Neural cell (in vitro differentiated cells): ENCODE results near the gene PRPF4. TPM values are rescaled to one million over a fixed set of nuclear protein-coding genes. Genes with fewer than 3 reads are reported as not detected.

Experiments
- H2AFZ ChIP-seq: fragments of 200-600, 300-800 bp; sonication (generic), shearing (Covaris generic); 2 replicates; pipeline ENCODE4 v1.6.0; 2014; ENCODE audit warnings: low read depth, mild to moderate bottlenecking, antibody characterized with exemption, low read length, moderate library complexity
- H3F3A ChIP-seq: fragments of 200-600 bp; shearing (Covaris generic); 2 replicates; pipeline ENCODE4 v1.6.1; 2016; ENCODE audit warnings: mild to moderate bottlenecking, moderate library complexity, mixed read lengths, antibody characterized with exemption, low read length; ENCODE audit not compliant: insufficient read depth, poor library complexity, severe bottlenecking
- H3K27ac ChIP-seq: fragments of 200-600, 300-800 bp; sonication (generic), shearing (Covaris generic); 2 replicates; pipeline ENCODE4 v1.5.1; 2014; ENCODE audit warnings: mild to moderate bottlenecking, low read length, moderate library complexity
- H3K27me3 ChIP-seq: fragments of 300-800, 200-600 bp; sonication (generic), shearing (Covaris generic); 2 replicates; pipeline ENCODE4 v1.6.0; 2014; ENCODE audit warnings: mild to moderate bottlenecking, low read depth, low read length, moderate library complexity; ENCODE audit not compliant: insufficient read depth
- H3K36me3 ChIP-seq: fragments of 300-800, 200-600 bp; sonication (generic), shearing (Covaris generic); 2 replicates; pipeline ENCODE4 v1.5.1; 2014; ENCODE audit warnings: mild to moderate bottlenecking, antibody characterized with exemption, low read length, moderate library complexity; ENCODE audit not compliant: insufficient read depth
- H3K4me2 ChIP-seq: fragments of 300-800, 200-600 bp; sonication (generic), shearing (Covaris generic); 2 replicates; pipeline ENCODE4 v1.6.0; 2014; ENCODE audit warnings: mild to moderate bottlenecking, low read length
- H3K4me3 ChIP-seq: fragments of 300-800, 200-600 bp; sonication (generic), shearing (Covaris generic); 2 replicates; pipeline ENCODE4 v1.5.1; 2014; ENCODE audit warnings: mild to moderate bottlenecking, low read length, moderate library complexity
- H3K79me2 ChIP-seq: fragments of 200-600 bp; shearing (Covaris generic); replicated peaks from 2 replicates; pipeline ENCODE4 v1.6.0; 2014; ENCODE audit warnings: mild to moderate bottlenecking, low read length, moderate library complexity; ENCODE audit not compliant: insufficient read depth
- H3K9ac ChIP-seq: fragments of 300-800, 200-600 bp; sonication (generic), shearing (Covaris generic); 2 replicates; pipeline ENCODE4 v1.6.1; 2016; ENCODE audit warnings: mild to moderate bottlenecking, low read length, mixed read lengths
- H3K9me2 ChIP-seq: fragments of 200-600 bp; shearing (Covaris generic); 2 replicates; pipeline ENCODE4 v1.6.1; 2016; ENCODE audit warnings: mild to moderate bottlenecking, low read length, mixed read lengths; ENCODE audit not compliant: insufficient read depth
- H3K9me3 ChIP-seq: fragments of 200-600, 300-800 bp; sonication (generic), shearing (Covaris generic); 2 replicates; pipeline ENCODE4 v1.6.1; 2016; ENCODE audit warnings: mild to moderate bottlenecking, mixed run types, low read length, moderate library complexity, mixed read lengths
- H4K20me1 ChIP-seq: fragments of 200-600 bp; shearing (Covaris generic); 2 replicates; pipeline ENCODE4 v1.6.1; 2016; ENCODE audit warnings: mild to moderate bottlenecking, mixed run types; ENCODE audit not compliant: insufficient read depth
- CTCF ChIP-seq: fragments of 450-650 bp; IDR thresholded peaks from 2 replicates; pipeline ENCODE4 v1.5.1; 2014; ENCODE audit warnings: antibody characterized with exemption, mild to moderate bottlenecking, moderate library complexity; ENCODE audit not compliant: poor library complexity, severe bottlenecking
- EP300 ChIP-seq: fragments of 450-650 bp; conservative IDR thresholded peaks from 2 replicates; pipeline ENCODE4 v1.6.1; 2014; ENCODE audit warnings: antibody characterized with exemption, mild to moderate bottlenecking, moderate library complexity; ENCODE audit not compliant: poor library complexity, severe bottlenecking
- EZH2 ChIP-seq: fragments of 200-600, 300-800 bp; shearing (Covaris generic), sonication (generic); IDR thresholded peaks from 2 replicates; pipeline ENCODE4 v1.6.1; 2014; ENCODE audit warnings: antibody characterized with exemption, low read length, borderline replicate concordance, mild to moderate bottlenecking; ENCODE audit not compliant: insufficient read depth, poor library complexity, severe bottlenecking
- MXI1 ChIP-seq: fragments of 450-650 bp; conservative IDR thresholded peaks from 2 replicates; pipeline ENCODE4 v1.6.1; 2014; ENCODE audit warnings: antibody characterized with exemption, mild to moderate bottlenecking; ENCODE audit not compliant: poor library complexity, severe bottlenecking
- POLR2AphosphoS5 ChIP-seq: IDR thresholded peaks from 2 replicates; pipeline ENCODE4 v1.6.1; 2012
- RAD21 ChIP-seq: fragments of 450-650 bp; conservative IDR thresholded peaks from 2 replicates; pipeline ENCODE4 v1.6.1; 2014; ENCODE audit warnings: antibody characterized with exemption, mild to moderate bottlenecking, moderate library complexity
- REST ChIP-seq: IDR thresholded peaks from 2 replicates; pipeline ENCODE4 v1.6.1; 2012; ENCODE audit warnings: borderline replicate concordance
- SMC3 ChIP-seq: fragments of 450-650 bp; conservative IDR thresholded peaks from 2 replicates; pipeline ENCODE4 v1.6.1; 2014; ENCODE audit warnings: antibody characterized with exemption, mild to moderate bottlenecking, moderate library complexity; ENCODE audit not compliant: poor library complexity
- TAF1 ChIP-seq: IDR thresholded peaks from 2 replicates; pipeline ENCODE4 v1.6.1; 2012; ENCODE audit warnings: low read depth
- polyA plus RNA-seq: library from polyadenylated mRNA; depleted of rRNA; stranded (reverse); fragments of >200 nt; gene quantifications from 2 replicates; pipeline ENCODE4 v1.2.3, GENCODE V29; 2014

Gene PRPF4
- polyA plus RNA-seq, 1 donor from 2014 or later: 27.4 TPM

GRCh38 chr9:113326230-113326629, 50.8 kb downstream of the PRPF4 start:
- no peak for TF ChIP-seq MXI1
- TF ChIP-seq TAF1: no peak
- TF ChIP-seq SMC3: no peak
- no peak for TF ChIP-seq REST
- TF ChIP-seq EP300: no peak
- no peak for TF ChIP-seq EZH2
- TF ChIP-seq CTCF: no peak
- TF ChIP-seq RAD21: no peak
- no peak for TF ChIP-seq POLR2AphosphoS5
- Histone ChIP-seq H4K20me1 (no peaks in the 10 kb centered on the region), H3K79me2 (no peaks in the 10 kb centered on the region), H3K4me2 (no peak overlapping the region), H3K9ac (no peak overlapping the region), H3K27me3 (no peaks in the 10 kb centered on the region), H3K4me3 (no peak overlapping the region), H3K36me3 (no peaks in the 10 kb centered on the region), H3K27ac (no peak overlapping the region), H3K9me2 (no peaks in the 10 kb centered on the region), H3K9me3 (no peaks in the 10 kb centered on the region), H2AFZ (no peak overlapping the region), H3F3A (no peaks in the 10 kb centered on the region)

GRCh38 chr9:113328045-113328782, 52.8 kb downstream of the PRPF4 start:
- no peak for TF ChIP-seq MXI1
- no peak for TF ChIP-seq CTCF
- no peak for TF ChIP-seq RAD21
- no peak for TF ChIP-seq EZH2
- TF ChIP-seq TAF1: no peak
- TF ChIP-seq POLR2AphosphoS5: no peak
- TF ChIP-seq EP300: no peak
- no peak for TF ChIP-seq SMC3
- no peak for TF ChIP-seq REST
- no peaks in the 10 kb centered on the region for H3K9me2 ChIP-seq
- no peak overlapping the region for H3K4me2 ChIP-seq
- no peaks in the 10 kb centered on the region for H3K36me3 ChIP-seq
- no peak overlapping the region for H3K4me3 ChIP-seq
- H3K27ac ChIP-seq: no peak overlapping the region
- H3K79me2 ChIP-seq: no peaks in the 10 kb centered on the region
- no peaks in the 10 kb centered on the region for H3K9me3 ChIP-seq
- no peaks in the 10 kb centered on the region for H3F3A ChIP-seq
- H3K9ac ChIP-seq: no peak overlapping the region
- no peak overlapping the region for H2AFZ ChIP-seq
- H3K27me3 ChIP-seq: no peaks in the 10 kb centered on the region
- no peaks in the 10 kb centered on the region for H4K20me1 ChIP-seq
